AG04450 (cell line): ENCODE results near the gene C1orf174. TPM values are rescaled to one million over a fixed set of nuclear protein-coding genes. Genes with fewer than 3 reads are reported as not detected.

ENCODE experiments used
- CTCF ChIA-PET: fragments of 300-600, 350-600 bp; formaldehyde crosslinking; extraction: SDS; loops from one replicate; lab custom pipeline; 2022; ENCODE audit warnings: antibody characterized with exemption, inconsistent platforms; lab: Charles Lee
- POLR2A ChIA-PET: fragments of 350-600 bp; formaldehyde crosslinking; extraction: SDS; loops from one replicate; lab custom pipeline; 2021; ENCODE audit warnings: antibody characterized with exemption, inconsistent platforms; lab: Yijun Ruan, JAX
- DNase-seq: peaks from one replicate; pipeline ENCODE4 v3.0.0-alpha.2; 2011; ENCODE audit warnings: low read depth, low spot score
- H3K27ac ChIP-seq: one replicate; pipeline ENCODE4 v1.5.1; 2012; ENCODE audit warnings: low read depth, low read length, control low read depth
- H3K27me3 ChIP-seq: one replicate; pipeline ENCODE4 v1.6.0; 2012; ENCODE audit warnings: low read length; ENCODE audit not compliant: control insufficient read depth, insufficient read depth
- H3K4me3 ChIP-seq: 2 replicates; pipeline ENCODE4 v1.5.1; 2011; ENCODE audit warnings: mild to moderate bottlenecking, low read depth, low read length, control low read depth
- H3K9me3 ChIP-seq: 2 replicates; pipeline ENCODE4 v1.5.1; 2012; ENCODE audit warnings: low read length; ENCODE audit not compliant: control insufficient read depth, insufficient read depth
- polyA plus RNA-seq: library from polyadenylated mRNA; depleted of rRNA; stranded (reverse); fragments of >200 nt; gene quantifications from 2 replicates; pipeline ENCODE4 v1.2.3, GENCODE V29; 2011
- TF ChIP-seq, protein P1 (sequence below): IDR thresholded peaks from 2 replicates; pipeline ENCODE4 v1.5.1; 2011; ENCODE audit warnings: low read depth, low read length, control low read depth, inconsistent platforms

The C1orf174 gene
- polyA plus RNA-seq, 1 experiment: 20.7 TPM

DNA sequence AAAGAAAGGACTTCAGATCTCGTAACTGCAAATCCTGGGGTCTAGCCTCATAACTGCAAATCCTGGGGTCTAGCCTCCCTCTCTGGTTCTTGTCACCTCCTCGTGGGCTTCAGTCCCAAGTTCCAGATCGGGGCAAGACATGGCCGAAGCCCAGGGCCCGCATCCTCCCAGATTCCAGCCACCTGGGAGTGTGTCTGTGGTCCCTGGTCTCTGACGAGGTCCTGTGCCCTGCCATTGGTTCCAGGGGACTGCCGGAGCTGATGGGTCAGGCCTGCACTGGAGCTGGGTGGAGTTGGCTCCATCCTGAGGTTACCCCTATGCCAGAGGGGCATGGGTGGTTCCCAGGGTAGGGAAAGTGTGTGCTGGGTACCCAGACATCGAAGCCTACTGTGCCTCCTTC, 17.7 kb upstream of the C1orf174 start:
- H3K9me3 ChIP-seq: peaks cover 5% of the 10 kb centered on the region; the same call in 1 of the 2 replicates
- no peak overlapping the region for H3K4me3 ChIP-seq
- ChIA-PET CTCF (no interaction called here), POLR2A (no interaction called here)
- DNase-seq: no peak
- H3K27me3 ChIP-seq: no peaks in the 10 kb centered on the region
- no peak overlapping the region for H3K27ac ChIP-seq
- TF ChIP-seq, protein P1, sequence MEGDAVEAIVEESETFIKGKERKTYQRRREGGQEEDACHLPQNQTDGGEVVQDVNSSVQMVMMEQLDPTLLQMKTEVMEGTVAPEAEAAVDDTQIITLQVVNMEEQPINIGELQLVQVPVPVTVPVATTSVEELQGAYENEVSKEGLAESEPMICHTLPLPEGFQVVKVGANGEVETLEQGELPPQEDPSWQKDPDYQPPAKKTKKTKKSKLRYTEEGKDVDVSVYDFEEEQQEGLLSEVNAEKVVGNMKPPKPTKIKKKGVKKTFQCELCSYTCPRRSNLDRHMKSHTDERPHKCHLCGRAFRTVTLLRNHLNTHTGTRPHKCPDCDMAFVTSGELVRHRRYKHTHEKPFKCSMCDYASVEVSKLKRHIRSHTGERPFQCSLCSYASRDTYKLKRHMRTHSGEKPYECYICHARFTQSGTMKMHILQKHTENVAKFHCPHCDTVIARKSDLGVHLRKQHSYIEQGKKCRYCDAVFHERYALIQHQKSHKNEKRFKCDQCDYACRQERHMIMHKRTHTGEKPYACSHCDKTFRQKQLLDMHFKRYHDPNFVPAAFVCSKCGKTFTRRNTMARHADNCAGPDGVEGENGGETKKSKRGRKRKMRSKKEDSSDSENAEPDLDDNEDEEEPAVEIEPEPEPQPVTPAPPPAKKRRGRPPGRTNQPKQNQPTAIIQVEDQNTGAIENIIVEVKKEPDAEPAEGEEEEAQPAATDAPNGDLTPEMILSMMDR: no peak

DNA sequence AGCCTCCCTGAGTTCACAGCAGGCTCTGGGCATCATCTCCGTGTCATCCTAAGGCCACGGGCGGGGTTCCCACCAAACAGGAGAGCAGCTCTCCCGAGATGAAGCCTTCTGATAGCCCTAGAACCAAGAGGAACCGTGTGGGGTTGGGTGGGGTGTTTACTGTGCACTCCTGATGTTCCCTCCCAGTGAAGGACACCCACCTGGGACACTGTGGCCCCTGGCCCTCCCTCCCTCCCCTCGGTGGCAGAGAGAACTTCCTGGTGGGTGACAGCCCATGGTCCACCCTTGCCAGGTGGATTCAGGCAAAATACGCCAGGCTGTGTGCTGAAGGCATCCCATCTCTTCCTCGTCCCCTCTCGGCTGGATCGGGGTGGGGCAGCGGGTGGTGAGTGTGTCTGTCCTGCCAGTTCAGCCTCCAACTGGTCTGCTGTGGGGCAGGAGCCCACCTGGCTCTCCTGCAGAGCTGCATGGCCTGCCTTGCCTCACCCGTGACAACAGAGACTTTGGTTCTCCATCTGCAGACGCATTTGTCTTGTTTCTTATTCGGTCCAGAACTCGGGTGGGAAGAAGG, 15.6 kb upstream of the C1orf174 start:
- POLR2A ChIA-PET: no interaction called here

DNA sequence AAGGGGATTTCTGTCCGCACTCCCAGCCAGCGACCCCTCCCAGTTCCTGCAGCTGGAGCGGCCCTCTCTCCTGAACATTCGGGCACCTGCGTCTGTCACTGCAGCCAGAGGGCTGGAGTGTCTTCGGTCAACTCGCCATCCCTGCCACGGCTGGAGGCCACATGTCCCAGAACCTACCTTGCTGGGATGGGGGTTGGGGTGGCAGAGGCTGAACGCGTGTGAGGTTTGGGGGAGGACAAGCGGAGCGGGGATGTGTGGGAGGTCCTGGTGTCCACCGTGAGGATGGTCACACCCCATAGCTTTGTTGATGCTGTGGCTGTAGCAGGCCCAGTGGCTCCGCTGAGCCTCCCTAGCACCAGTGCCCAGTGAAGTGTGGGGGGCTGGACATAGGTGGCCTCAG, 14.8 kb upstream of the C1orf174 start:
- ChIA-PET POLR2A (no interaction called here), CTCF (no interaction called here)
- H3K4me3 ChIP-seq: no peak overlapping the region
- peaks cover 5% of the 10 kb centered on the region; the same call in 1 of the 2 replicates for H3K9me3 ChIP-seq
- TF ChIP-seq, protein P1: no peak
- peaks cover 13% of the 10 kb centered on the region for H3K27me3 ChIP-seq
- DNase-seq: no peak
- H3K27ac ChIP-seq: no peak overlapping the region

More for the DNA sequence above, 15.6 kb upstream of the C1orf174 start:
- TF ChIP-seq, protein P1: no peak
- no peak overlapping the region for H3K4me3 ChIP-seq
- H3K27ac ChIP-seq: no peak overlapping the region
- peaks cover 6% of the 10 kb centered on the region for H3K27me3 ChIP-seq
- CTCF ChIA-PET: no interaction called here
- no peak for DNase-seq
- peaks cover 5% of the 10 kb centered on the region; the same call in 1 of the 2 replicates for H3K9me3 ChIP-seq

DNA sequence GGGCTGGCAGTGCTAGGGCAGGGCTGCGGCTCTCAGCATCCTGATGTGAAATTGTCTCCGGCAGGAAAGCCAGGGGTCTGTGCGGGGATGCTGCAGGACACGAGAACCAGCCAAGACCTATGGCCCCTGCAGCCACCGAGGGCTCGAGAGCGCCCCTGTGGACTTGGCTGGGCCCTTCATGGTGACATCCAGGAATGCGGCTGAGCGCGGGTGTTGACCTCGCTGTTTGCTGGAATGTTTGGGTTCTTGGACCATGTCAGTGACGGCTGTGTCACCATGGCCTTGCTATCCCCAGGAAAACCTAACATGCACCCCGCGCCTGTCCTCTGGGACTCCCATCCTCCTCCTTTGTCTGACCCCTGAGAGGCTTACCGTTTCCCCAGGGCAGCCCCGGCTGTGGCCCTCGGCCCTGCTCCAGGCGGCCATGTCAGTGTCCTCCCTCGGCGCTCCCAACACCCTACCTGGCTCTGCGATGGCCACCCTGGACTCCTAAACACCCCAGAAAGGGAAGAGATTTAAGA, 14.3 kb upstream of the C1orf174 start:
- POLR2A ChIA-PET: no interaction called here
- no peak overlapping the region for H3K27ac ChIP-seq
- no peak for DNase-seq
- TF ChIP-seq, protein P1: no peak
- H3K9me3 ChIP-seq: peaks cover 5% of the 10 kb centered on the region; the same call in 1 of the 2 replicates
- H3K4me3 ChIP-seq: no peak overlapping the region
- H3K27me3 ChIP-seq: peaks cover 13% of the 10 kb centered on the region
- CTCF ChIA-PET: no interaction called here
